ENCODE measurements around the gene RBM34.
A peak's percentile ranks its signal among the peaks of the same experiment; 100 is the strongest.
"Not testable (repeated sequence)": the region's sequence is repeated elsewhere in the genome, so short reads cannot be mapped to it uniquely, and the experiment has no call there.

Gene RBM34

DNA sequence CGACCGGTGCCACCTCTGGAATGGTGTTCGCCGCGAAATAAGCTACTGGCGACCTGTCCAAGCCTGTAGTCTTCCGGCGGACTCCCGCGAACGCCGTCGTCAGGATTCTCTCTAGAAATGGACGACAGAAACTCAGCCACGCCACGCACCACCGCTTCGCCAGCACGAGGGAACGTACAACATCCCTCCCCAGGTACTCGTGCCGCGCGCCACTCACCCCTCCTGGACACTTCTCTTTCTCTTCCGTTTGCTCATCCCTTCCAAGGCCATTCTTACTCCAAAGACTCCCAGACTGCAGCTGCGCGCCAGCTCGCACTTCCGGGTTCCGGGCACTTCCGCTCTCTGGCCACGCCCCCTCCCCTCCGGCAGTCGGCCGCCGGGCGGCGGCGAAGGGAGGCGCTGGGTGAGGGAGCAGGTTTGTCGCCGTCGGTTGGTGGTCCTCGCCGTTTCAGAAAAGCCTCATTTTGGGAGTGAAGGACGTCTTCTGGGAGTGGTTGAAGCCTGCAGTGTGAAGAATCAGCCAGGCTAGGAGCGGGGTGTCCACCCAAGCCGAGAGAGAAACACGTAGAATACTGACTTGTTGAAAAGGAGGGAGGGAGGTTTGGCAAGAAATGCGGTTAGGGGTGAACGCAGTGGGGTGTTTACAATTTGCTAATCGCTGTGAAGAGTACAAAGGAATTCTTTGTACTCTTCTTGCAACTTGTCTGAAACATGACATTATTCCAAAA lies at the start of gene RBM34:
TSS of gene RBM34 (minus strand) at position 294 of the 728 bp plus-strand sequence. CDS start at position 270, 24 bp downstream.
- DNase-seq: peak; percentile 73

- no peak for DNase-seq
Observed at GRCh38 chr1:235207209-235207565, 46.1 kb upstream of the RBM34 start.

DNA sequence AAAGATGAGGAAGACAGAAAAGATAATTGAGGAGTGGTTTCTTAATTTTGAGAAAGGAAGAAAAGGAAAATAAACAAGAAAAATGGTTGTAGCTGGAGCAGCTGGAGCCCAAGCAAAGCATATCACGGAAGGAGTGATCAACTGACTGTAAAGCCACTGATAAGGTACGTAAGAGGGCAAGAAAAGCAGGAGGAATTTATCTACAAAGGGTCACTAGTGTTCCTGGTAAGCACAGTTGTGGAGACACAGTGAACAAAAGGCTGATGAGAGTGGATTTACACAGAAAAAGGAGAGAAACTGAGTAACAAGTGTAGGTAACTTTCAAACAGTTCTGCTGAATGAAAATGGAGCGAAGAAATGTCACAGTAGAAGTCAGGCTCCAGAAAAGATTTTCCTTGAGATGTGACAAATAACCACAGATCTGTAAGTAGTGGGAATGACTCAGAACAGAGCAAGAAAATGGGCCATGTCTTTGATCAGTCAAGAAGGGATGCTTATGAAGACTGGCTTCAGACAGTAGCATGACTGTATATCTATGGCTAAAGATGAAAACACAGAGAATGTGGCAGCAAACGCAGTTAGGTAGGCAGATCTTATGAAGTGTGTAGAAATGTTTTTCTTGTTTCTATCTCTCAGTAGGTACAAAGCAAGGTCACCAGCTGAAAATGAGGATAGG lies 45.6 kb upstream of the RBM34 start:
- no peak for DNase-seq

DNA sequence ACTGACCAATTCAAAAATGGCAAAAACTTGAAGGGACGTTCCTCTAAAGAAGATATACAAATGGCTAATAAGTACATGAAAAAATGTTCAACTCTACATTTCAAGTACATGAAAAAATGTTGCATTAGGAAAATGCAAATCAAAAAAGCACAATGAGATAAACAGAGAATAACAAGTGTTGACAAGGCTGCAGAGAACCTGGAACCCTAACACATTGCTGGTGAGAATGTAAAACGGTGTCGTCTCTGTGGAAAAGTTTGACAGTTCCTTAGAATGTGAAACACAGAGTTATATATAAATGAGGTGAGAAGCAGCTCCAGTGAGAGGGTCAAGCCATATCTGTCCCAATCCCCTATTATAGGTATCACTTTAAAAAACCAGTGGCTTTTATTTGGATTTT lies 44.6 kb upstream of the RBM34 start:
- DNase-seq: no peak

- no peak for DNase-seq
Observed at GRCh38 chr1:235203428-235203827, 42.4 kb upstream of the RBM34 start.

GRCh38 chr1:235202447-235202846 lies 41.4 kb upstream of the RBM34 start:
- not testable (repeated sequence) for DNase-seq

DNA sequence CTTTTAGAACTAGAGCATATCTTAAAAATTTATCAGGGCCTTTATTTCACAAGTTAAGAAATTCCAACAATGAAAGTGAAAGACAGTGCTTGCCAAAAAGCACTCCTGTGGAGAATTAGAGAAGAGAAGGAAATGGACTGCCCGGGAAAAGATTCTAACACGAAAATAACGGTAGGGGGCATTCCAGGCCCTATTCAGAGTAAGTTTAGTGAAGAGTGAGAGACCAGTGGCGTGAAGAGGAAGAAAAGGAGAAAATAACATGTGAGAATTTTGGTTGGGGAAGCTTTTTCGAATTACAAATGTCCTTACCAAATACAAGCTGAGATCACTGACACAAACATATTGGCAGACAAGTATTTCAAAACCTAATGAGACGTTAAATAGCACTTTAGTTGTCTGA lies 38.4 kb upstream of the RBM34 start:
- DNase-seq: no peak

- DNase-seq: no peak
Observed at GRCh38 chr1:235190431-235190830, 29.4 kb upstream of the RBM34 start.

GRCh38 chr1:235187316-235187715 lies 26.3 kb upstream of the RBM34 start:
- DNase-seq: no peak

- no peak for DNase-seq
Observed at GRCh38 chr1:235181561-235182245, 20.7 kb upstream of the RBM34 start.

DNA sequence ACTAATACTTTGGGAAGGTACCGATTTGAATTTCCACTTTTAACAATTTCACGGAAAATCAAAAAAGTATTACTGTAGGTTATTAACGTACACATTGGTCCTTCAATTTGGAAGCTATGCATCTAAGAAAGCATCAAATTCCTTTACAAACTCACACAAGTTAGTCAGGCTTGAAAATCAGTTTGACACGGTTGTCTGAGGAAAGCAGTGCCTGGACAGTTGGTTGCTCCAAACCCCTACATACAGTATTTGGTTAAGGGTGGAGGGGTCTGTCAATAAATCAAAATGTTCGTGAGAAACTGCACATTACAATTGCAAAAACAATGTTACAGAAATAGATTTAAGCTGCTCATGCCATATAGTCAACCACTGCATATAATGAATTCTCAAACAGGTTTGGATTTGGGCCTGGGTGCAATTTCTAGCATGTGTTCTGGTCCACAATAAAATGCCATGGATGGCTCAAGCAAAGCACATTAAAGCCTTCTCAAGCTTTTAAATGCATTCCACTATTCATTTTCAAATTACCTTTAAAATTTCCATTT lies 19.9 kb upstream of the RBM34 start:
- no peak for DNase-seq

DNA sequence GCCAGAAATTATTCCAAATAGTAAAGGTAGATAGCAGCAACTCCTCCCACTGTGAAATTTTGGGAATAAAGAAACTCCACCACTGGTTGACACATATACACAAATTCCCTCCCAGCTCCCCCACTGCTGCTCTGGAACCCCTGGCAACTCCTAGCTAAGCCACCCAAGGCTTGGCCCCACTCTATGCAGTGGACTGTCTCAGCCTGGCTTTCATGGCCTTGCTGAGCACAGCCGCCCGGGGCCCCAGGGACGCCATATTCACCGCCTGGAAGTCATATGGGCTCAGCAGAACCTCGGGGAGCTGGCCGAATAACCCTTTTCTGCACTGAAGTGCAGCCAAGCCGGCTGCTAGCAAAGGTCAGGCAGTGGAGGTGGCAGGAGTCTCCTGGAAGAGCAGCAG lies 15.4 kb upstream of the RBM34 start:
- no peak for DNase-seq

DNA sequence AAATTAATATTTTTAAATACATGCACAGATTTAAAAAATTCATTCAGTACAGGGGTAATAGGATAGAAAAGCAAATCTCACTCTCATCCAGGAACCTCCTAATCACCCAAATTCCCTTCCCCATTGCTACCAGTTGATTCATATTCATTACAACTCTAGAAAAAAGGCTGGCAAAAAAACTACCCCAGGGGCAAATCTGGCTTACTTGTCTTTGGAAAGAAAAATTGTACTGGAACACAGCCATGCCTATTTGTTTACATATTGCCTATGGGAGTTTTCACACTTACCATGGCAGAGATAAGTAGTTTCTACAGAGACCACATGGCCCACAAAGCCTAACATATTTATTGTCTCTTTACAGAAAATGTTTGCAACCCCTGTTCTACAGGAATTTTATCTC lies 8.9 kb upstream of the RBM34 start:
- no peak for DNase-seq

GRCh38 chr1:235168375-235168774 lies 7.3 kb upstream of the RBM34 start:
- DNase-seq: no peak

DNA sequence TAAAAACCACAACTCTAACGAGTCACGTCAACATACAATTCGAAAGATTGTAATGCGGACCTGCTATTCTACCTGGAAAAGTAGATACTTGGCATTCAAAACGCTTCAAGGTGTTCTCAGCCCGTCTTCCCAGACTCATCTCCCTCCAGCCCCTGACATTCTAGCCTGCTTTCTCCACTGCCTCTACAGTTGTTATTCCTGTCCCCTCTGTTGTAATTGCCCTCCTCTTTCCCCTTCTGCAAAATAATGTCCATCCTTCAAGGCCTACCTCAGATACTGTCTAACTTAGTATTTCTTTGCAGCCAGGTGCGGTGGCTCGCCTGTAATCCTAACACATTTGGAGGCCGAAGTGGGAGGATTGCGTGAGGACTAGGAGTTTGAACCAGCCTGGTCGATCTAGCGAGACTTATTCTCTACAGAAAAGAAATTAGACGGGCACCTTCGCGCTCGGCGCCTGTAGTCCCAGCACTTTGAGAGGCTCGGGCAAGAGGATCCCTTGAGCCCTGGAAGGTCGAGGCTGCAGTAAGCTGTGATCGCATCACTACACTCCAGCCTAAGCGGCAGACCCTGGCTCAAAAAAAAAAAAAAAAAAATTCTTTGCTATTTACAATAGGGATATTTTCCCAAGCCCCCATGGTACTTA lies 756 bp upstream of the RBM34 start:
- DNase-seq: no peak

DNA sequence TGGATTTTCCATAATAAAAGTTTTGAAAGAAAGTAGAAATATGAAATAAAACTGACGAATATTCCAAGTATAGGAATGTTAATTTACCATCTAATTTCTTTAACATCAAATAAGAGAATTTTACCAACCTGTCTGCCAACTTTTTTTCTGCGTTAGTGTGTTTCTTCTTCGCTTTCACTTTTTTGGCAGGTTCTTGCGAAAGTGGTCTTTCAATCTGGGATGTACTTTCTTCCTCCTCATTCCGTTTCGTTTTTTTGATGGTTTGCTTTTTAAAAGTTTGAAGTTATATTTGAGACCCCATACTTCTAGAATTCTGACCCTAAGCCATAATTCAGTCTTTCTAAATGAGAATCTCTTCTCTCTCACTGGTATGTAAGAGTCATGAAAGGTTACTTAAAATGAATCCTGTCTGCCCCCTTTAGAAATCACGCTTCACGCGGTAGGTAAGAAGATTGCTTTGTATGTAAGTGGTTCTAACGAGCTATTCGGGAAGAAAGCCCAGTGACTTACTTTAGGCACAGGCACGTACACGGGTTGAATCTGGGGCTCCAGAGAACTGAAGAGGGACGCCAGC lies 580 bp downstream of the RBM34 start:
- DNase-seq: no peak

DNA sequence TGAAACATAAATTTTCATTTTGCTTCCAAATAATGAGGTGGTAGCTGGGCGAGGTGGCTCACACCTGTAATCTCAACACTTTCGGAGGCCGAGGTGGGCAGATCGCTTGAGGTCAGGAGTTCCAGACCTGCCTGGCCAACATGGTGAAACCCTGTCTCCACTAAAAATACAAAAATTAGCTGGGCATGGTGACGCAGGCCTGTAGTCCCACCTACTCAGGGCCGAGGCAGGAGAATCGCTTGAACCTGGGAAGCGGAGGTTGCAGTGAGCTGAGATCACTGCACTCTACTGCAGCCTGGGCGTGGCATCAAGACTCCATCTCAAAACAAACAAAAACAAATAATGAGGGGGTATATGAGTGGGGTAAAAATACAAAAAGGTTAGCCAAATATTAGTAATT lies 1.1 kb downstream of the RBM34 start:
- not testable (repeated sequence) for DNase-seq

DNA sequence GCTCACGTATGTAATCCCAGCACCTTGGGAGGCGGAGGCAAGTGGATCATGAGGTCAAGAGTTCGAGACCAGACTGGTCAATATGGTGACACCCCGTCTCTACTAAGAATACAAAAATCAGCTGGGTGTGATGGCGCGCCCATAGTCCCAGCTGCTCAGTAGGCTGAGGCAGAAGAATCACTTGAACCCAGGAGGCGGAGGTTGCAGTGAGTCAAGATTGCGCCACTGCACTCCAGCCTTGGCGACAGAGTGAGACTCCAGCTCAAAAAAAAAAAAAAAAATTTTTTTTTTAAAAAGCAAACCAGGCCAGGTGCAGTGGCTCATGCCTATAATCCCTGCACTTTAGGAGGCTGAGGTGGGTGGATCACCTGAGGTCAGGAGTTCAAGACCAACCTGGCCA lies 1.8 kb downstream of the RBM34 start:
- DNase-seq: not testable (repeated sequence)

DNA sequence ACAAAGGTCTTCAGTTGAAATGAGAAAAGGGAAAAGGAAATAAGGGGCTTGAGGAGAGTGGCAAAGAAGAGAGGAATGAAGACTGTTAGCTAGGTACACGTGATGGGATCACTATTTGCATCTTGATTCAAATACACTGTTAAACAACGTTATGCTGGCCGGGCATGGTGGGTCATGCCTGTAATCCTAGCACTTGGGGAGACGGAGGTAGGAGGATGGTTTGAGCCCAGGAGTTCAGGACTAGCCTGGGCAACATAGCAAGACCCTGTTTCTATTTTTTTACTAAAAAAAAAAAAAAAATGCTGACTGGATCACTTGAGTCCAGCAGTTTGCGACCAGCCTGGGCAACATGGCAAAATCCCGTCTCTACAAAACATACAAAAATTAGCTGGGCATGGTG lies 2.4 kb downstream of the RBM34 start:
- no peak for DNase-seq

- no peak for DNase-seq
Observed at GRCh38 chr1:235157150-235157549, 3.9 kb downstream of the RBM34 start.

DNA sequence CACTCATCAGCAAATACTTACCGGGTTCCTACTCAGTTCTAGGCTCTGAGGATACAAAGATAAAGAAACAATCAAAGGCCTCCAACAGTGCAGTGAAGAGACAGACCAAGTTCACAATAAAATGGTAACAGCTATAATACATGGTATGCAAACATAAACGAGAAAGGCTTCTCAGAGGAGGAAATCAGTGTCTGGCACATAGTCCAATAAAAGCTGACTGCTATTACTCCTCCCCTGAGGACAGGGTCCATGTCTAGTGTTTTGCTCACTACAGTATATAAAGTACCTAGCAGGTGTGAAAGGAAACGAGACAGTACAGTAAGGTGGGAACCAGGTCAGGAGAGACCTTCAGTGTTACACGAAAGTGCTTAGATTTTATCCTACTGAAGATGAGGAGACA lies 4.3 kb downstream of the RBM34 start:
- DNase-seq: no peak

GRCh38 chr1:235156265-235156664 lies 4.8 kb downstream of the RBM34 start:
- DNase-seq: no peak

DNA sequence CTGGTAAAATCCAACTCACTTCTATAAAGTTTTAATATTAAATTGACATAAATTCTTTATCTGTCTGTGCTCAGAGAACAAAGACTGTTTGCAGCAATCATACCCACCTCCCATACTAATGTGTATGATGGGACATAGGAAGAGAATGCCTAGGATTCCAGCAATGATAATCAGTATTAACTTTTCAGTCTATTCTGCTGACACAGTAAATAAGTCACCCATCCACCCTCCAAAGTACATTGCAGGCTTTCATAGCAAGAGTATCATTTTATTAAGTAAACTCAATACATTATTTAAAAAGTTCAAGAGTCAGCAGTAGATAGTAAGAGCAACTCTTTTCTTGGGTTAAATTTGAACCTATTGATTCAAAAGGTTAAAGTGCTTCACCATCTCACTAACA lies 8.8 kb downstream of the RBM34 start:
- no peak for DNase-seq
